Mesenchymal stem cell (in vitro differentiated cells and primary cell): Measurements from ENCODE around the gene CAPN10.

ENCODE experiments used
- DNase-seq: peaks from one replicate; pipeline ENCODE4 v3.0.0-alpha.2; 2013
- H2AFZ ChIP-seq: one replicate; pipeline ENCODE4 v1.6.1; 2013; ENCODE audit warnings: low read depth, mild to moderate bottlenecking, control low read depth, inconsistent platforms, low read length, moderate library complexity
- H2AK5ac ChIP-seq: 2 replicates; pipeline ENCODE4 v1.6.1; 2013; ENCODE audit warnings: low read length, moderate library complexity, mild to moderate bottlenecking, inconsistent platforms; ENCODE audit not compliant: severe bottlenecking
- H2BK120ac ChIP-seq: one replicate; pipeline ENCODE4 v1.6.1; 2013; ENCODE audit warnings: low read depth, mild to moderate bottlenecking, inconsistent platforms, low read length, moderate library complexity
- H2BK12ac ChIP-seq, 2 experiments: one replicate each; pipeline ENCODE4 v1.6.1; 2013; ENCODE audit warnings: inconsistent platforms in 2 of 2, low read length in 2 of 2, mild to moderate bottlenecking in 2 of 2, moderate library complexity in 2 of 2, control low read depth in 1 of 2
- H2BK15ac ChIP-seq: one replicate; pipeline ENCODE4 v1.6.1; 2013; ENCODE audit warnings: mild to moderate bottlenecking, low read depth, inconsistent platforms; ENCODE audit not compliant: poor library complexity, severe bottlenecking
- H2BK5ac ChIP-seq: 2 replicates; pipeline ENCODE4 v1.6.1; 2013; ENCODE audit warnings: low read depth, mild to moderate bottlenecking, low read length, control low read depth, inconsistent platforms; ENCODE audit not compliant: poor library complexity, severe bottlenecking
- H3K14ac ChIP-seq, 2 experiments: one replicate each; pipeline ENCODE4 v1.6.1; 2013; ENCODE audit warnings: inconsistent platforms in 2 of 2, low read length in 2 of 2, control low read depth in 1 of 2, mild to moderate bottlenecking in 1 of 2, moderate library complexity in 1 of 2
- H3K18ac ChIP-seq, 2 experiments: one replicate each; pipeline ENCODE4 v1.6.1; 2013; ENCODE audit warnings: inconsistent platforms in 2 of 2, low read length in 2 of 2, control low read depth in 1 of 2, low read depth in 1 of 2, mild to moderate bottlenecking in 1 of 2
- H3K23ac ChIP-seq, 2 experiments: one replicate each; pipeline ENCODE4 v1.6.1; 2013; ENCODE audit warnings: inconsistent platforms in 2 of 2, low read length in 2 of 2, mild to moderate bottlenecking in 2 of 2, moderate library complexity in 2 of 2, control low read depth in 1 of 2
- H3K27ac ChIP-seq: 2 replicates; pipeline ENCODE4 v1.5.1; 2013; ENCODE audit warnings: mild to moderate bottlenecking, moderate library complexity, low read length, control low read depth, inconsistent platforms; ENCODE audit not compliant: poor library complexity, severe bottlenecking
- H3K27me3 ChIP-seq, 2 experiments: 2 replicates each; pipeline versions ENCODE4 v1.6.1 to v1.7.0; 2013; ENCODE audit warnings: low read length in 2 of 2, mild to moderate bottlenecking in 2 of 2, moderate library complexity in 2 of 2, control low read depth in 1 of 2, inconsistent platforms in 1 of 2; ENCODE audit not compliant: control insufficient read depth in 1 of 2, insufficient read depth in 1 of 2
- H3K36me3 ChIP-seq, 2 experiments: 2 replicates each; pipeline versions ENCODE4 v1.6.1 to v1.7.0; 2013; ENCODE audit warnings: low read length in 2 of 2, control low read depth in 1 of 2, inconsistent platforms in 1 of 2, low read depth in 1 of 2, mild to moderate bottlenecking in 1 of 2; ENCODE audit not compliant: insufficient read depth in 2 of 2, control insufficient read depth in 1 of 2
- H3K4ac ChIP-seq, 2 experiments: one replicate each; pipeline ENCODE4 v1.6.1; 2013; ENCODE audit warnings: inconsistent platforms in 2 of 2, low read length in 2 of 2, mild to moderate bottlenecking in 2 of 2, moderate library complexity in 2 of 2, control low read depth in 1 of 2, low read depth in 1 of 2
- H3K4me1 ChIP-seq: 2 replicates; pipeline ENCODE4 v1.6.1; 2013; ENCODE audit warnings: low read depth, low read length, control low read depth; ENCODE audit not compliant: control insufficient read depth, insufficient read depth
- H3K4me2 ChIP-seq: 2 replicates; pipeline ENCODE4 v1.6.1; 2013; ENCODE audit warnings: low read length, mild to moderate bottlenecking, inconsistent platforms; ENCODE audit not compliant: poor library complexity, severe bottlenecking
- H3K4me3 ChIP-seq, 2 experiments: 2 replicates each; pipeline versions ENCODE4 v1.5.1 to v1.7.0; 2013; ENCODE audit warnings: low read length in 2 of 2, mild to moderate bottlenecking in 2 of 2, control low read depth in 1 of 2, low read depth in 1 of 2; ENCODE audit not compliant: insufficient read depth in 1 of 2
- H3K79me1 ChIP-seq: replicated peaks from 2 replicates; pipeline ENCODE4 v1.6.1; 2013; ENCODE audit warnings: mild to moderate bottlenecking, control low read depth, low read length, inconsistent platforms; ENCODE audit not compliant: poor library complexity, severe bottlenecking
- H3K9ac ChIP-seq: 2 replicates; pipeline ENCODE4 v1.7.0; 2013; ENCODE audit warnings: mild to moderate bottlenecking, low read length, moderate library complexity
- H3K9me3 ChIP-seq: 2 replicates; pipeline ENCODE4 v1.7.0; 2013; ENCODE audit warnings: mild to moderate bottlenecking, low read length; ENCODE audit not compliant: control insufficient read depth
- H4K8ac ChIP-seq: one replicate; pipeline ENCODE4 v1.6.1; 2013; ENCODE audit warnings: inconsistent platforms, mild to moderate bottlenecking, low read length, moderate library complexity
- H4K91ac ChIP-seq: one replicate; pipeline ENCODE4 v1.6.1; 2013; ENCODE audit warnings: mild to moderate bottlenecking, low read length, inconsistent platforms
- WGBS: methylation state at CpG from one replicate; pipeline ENCODE4 v1.1.7; 2013; ENCODE audit warnings: mixed read lengths; 5-methylcytosine and 5-hydroxymethylcytosine counted together

Gene CAPN10

DNA sequence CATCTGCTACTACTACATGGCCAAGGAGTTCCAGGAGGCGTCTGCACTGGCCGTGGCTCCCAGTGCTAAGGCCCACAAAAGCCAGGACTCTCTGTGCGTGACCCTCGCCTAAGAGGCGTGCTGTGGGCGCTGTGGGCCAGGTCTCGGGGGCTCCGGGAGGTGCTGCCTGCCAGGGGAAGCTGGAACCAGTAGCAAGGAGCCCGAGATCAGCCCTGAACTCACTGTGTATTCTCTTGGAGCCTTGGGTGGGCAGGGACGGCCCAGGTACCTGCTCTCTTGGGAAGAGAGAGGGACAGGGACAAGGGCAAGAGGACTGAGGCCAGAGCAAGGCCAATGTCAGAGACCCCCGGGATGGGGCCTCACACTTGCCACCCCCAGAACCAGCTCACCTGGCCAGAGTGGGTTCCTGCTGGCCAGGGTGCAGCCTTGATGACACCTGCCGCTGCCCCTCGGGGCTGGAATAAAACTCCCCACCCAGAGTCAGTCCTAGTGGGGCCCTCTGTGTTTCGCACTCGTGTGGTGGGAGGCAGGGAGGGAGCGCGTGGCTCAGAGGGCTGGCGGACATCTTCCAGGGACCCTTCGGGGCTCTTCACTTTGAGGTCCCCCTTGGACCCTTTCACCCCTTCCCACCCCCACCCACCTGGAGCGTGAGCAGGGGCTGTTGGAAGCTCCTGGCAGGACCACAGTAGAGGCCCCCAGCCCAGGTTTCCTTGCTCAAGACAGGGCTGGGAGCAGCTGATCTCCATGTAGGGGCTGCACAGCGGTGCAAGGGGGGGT, 44.4 kb downstream of the CAPN10 start:
- 85% methylated on average over 21 of the region's 21 CpGs for WGBS
- Histone ChIP-seq H3K27me3 (peaks cover 0 to 28% of the 10 kb centered on the region in 2 experiments), H3K9ac (no peak overlapping the region), H3K14ac (no peak overlapping the region), H3K4me3 (no peak overlapping the region), H2BK15ac (no peak overlapping the region), H2BK12ac (no peak overlapping the region), H4K91ac (no peak overlapping the region), H3K9me3 (peaks cover 17% of the 10 kb centered on the region), H3K18ac (no peak overlapping the region), H3K4me1 (peaks cover 2% of the 10 kb centered on the region), H3K4me2 (no peak overlapping the region), H2AFZ (no peak overlapping the region), H4K8ac (no peak overlapping the region), H3K79me1 (no peaks in the 10 kb centered on the region), H3K23ac (no peak overlapping the region), H2BK5ac (no peak overlapping the region), H3K36me3 (peaks cover 0 to 12% of the 10 kb centered on the region in 2 experiments), H3K27ac (no peak overlapping the region), H2BK120ac (no peak overlapping the region), H3K4ac (no peak overlapping the region), H2AK5ac (no peak overlapping the region)
- DNase-seq, result no peak

DNA sequence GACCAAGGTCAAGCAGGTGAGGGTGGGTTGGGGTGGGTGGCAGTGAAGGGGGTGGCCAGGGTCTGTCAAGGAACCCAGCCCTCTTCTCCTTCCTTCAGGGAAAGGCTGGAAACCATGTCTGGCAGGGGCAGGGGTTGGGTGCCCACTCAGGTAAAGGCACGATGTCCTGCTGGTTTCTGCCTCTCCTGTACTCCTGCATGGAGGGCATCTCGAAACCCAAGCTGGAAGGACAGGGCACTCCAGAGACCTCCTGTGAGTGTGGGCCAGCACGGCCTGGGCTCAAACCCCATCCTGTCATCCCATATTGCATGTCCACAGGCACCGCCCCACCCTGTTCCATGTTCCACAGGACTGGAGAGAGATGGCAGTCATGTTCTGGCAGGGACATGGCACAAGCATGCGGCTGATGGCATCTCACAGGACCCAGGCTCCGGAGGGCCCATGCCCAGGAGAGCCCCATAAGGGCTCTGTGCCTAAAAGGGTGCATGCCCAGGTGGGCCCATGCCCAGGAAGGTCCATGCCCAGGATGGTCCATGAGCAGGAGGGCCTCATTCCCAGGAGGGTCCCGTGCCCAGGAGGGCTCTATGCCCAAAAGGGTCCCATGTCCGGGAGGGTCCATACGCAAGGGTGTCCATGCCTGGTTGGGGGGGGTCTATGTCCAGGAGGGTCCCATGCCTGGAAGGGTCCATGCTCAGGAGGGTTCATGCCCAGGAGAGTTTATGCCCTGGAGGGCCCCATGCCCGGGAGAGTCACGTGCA, 45.2 kb downstream of the CAPN10 start:
- Histone ChIP-seq H4K91ac (no peak overlapping the region), H3K36me3 (peaks cover 0 to 12% of the 10 kb centered on the region in 2 experiments), H2AFZ (no peak overlapping the region), H2BK120ac (no peak overlapping the region), H2AK5ac (no peak overlapping the region), H4K8ac (no peak overlapping the region), H2BK12ac (no peak overlapping the region), H3K4me3 (no peak overlapping the region), H3K79me1 (no peaks in the 10 kb centered on the region), H2BK15ac (no peak overlapping the region), H3K9me3 (peaks cover 17% of the 10 kb centered on the region), H3K27me3 (peaks cover 0 to 33% of the 10 kb centered on the region in 2 experiments), H3K18ac (no peak overlapping the region), H3K27ac (no peak overlapping the region), H3K14ac (no peak overlapping the region), H3K4me1 (peaks cover 2% of the 10 kb centered on the region), H3K4me2 (no peak overlapping the region), H3K23ac (no peak overlapping the region), H3K9ac (no peak overlapping the region), H3K4ac (no peak overlapping the region), H2BK5ac (no peak overlapping the region)
- no peak for DNase-seq
- 84% methylated on average over 11 of the region's 11 CpGs for WGBS

GRCh38 chr2:240632306-240632721, 45.8 kb downstream of the CAPN10 start:
- H4K8ac ChIP-seq, result no peak overlapping the region
- no peak overlapping the region for H3K23ac ChIP-seq
- H2AK5ac ChIP-seq, result no peak overlapping the region
- H3K4me3 ChIP-seq, result no peak overlapping the region
- H3K14ac ChIP-seq, result no peak overlapping the region
- peaks cover 17% of the 10 kb centered on the region for H3K9me3 ChIP-seq
- H2BK5ac ChIP-seq, result no peak overlapping the region
- H2BK120ac ChIP-seq, result no peak overlapping the region
- no peak overlapping the region for H3K27ac ChIP-seq
- WGBS, result 89% methylated on average over 1 of the region's 1 CpG
- H4K91ac ChIP-seq, result no peak overlapping the region
- no peak overlapping the region for H3K9ac ChIP-seq
- no peaks in the 10 kb centered on the region for H3K79me1 ChIP-seq
- no peak overlapping the region for H2AFZ ChIP-seq
- H3K18ac ChIP-seq, result no peak overlapping the region
- DNase-seq, result no peak
- H3K4me2 ChIP-seq, result no peak overlapping the region
- peaks cover 2% of the 10 kb centered on the region for H3K4me1 ChIP-seq
- peaks cover 0 to 12% of the 10 kb centered on the region in 2 experiments for H3K36me3 ChIP-seq
- no peak overlapping the region for H2BK15ac ChIP-seq
- peaks cover 0 to 36% of the 10 kb centered on the region in 2 experiments for H3K27me3 ChIP-seq
- H2BK12ac ChIP-seq, result no peak overlapping the region
- no peak overlapping the region for H3K4ac ChIP-seq
